ENCODE measurements around the gene SMIM5. TPM values are rescaled to one million over a fixed set of nuclear protein-coding genes. Genes with fewer than 3 reads are reported as not detected.

The SMIM5 gene
- total RNA-seq, 1 donor from 2014 or later = 0.24 TPM

- peaks cover 32% of the 10 kb centered on the region for H3K36me3 Mint-ChIP-seq (ENCODE audit: unreplicated experiment)
- no peak for TF ChIP-seq CTCF (IDR thresholded peaks at IDR 0.05)
- H3K4me1 Mint-ChIP-seq (ENCODE audit: unreplicated experiment) = no peaks in the 10 kb centered on the region
- H3K4me3 Mint-ChIP-seq (ENCODE audit: unreplicated experiment) = no peak overlapping the region
- no peaks in the 10 kb centered on the region for H3K9me3 Mint-ChIP-seq (ENCODE audit: unreplicated experiment)
- no peaks in the 10 kb centered on the region for H3K27me3 Mint-ChIP-seq (ENCODE audit: unreplicated experiment)
- DNase-seq (ENCODE audit: extremely low spot score, unreplicated experiment) = no peak
- H3K27ac Mint-ChIP-seq (ENCODE audit: unreplicated experiment) = no peak overlapping the region
Observed at GRCh38 chr17:75652341-75652740, 19.1 kb downstream of the SMIM5 start.

- no peak for DNase-seq (ENCODE audit: extremely low spot score, unreplicated experiment)
- Mint-ChIP-seq H3K36me3 (ENCODE audit: unreplicated experiment) (peaks cover 28% of the 10 kb centered on the region), H3K4me1 (ENCODE audit: unreplicated experiment) (no peaks in the 10 kb centered on the region), H3K9me3 (ENCODE audit: unreplicated experiment) (no peaks in the 10 kb centered on the region), H3K4me3 (ENCODE audit: unreplicated experiment) (no peak overlapping the region), H3K27me3 (ENCODE audit: unreplicated experiment) (no peaks in the 10 kb centered on the region), H3K27ac (ENCODE audit: unreplicated experiment) (no peak overlapping the region)
- TF ChIP-seq CTCF (IDR thresholded peaks at IDR 0.05) = peak; percentile 73
Observed at GRCh38 chr17:75652934-75653549, 19.8 kb downstream of the SMIM5 start.

- Mint-ChIP-seq H3K27me3 (ENCODE audit: unreplicated experiment) (no peaks in the 10 kb centered on the region), H3K36me3 (ENCODE audit: unreplicated experiment) (peaks cover 22% of the 10 kb centered on the region), H3K4me1 (ENCODE audit: unreplicated experiment) (no peaks in the 10 kb centered on the region), H3K27ac (ENCODE audit: unreplicated experiment) (peak overlapping the region; percentile 2), H3K4me3 (ENCODE audit: unreplicated experiment) (no peak overlapping the region), H3K9me3 (ENCODE audit: unreplicated experiment) (no peaks in the 10 kb centered on the region)
- no peak for DNase-seq (ENCODE audit: extremely low spot score, unreplicated experiment)
- TF ChIP-seq CTCF (IDR thresholded peaks at IDR 0.05) = peak; percentile 12
Observed at GRCh38 chr17:75654176-75654575, 20.9 kb downstream of the SMIM5 start.

GRCh38 chr17:75658237-75658636, 25.0 kb downstream of the SMIM5 start:
- no peak for DNase-seq (ENCODE audit: extremely low spot score, unreplicated experiment)
- H3K27ac Mint-ChIP-seq (ENCODE audit: unreplicated experiment) = no peak overlapping the region
- peaks cover 8% of the 10 kb centered on the region for H3K36me3 Mint-ChIP-seq (ENCODE audit: unreplicated experiment)
- TF ChIP-seq CTCF (IDR thresholded peaks at IDR 0.05) = no peak
- no peaks in the 10 kb centered on the region for H3K27me3 Mint-ChIP-seq (ENCODE audit: unreplicated experiment)
- H3K9me3 Mint-ChIP-seq (ENCODE audit: unreplicated experiment) = no peaks in the 10 kb centered on the region
- no peak overlapping the region for H3K4me3 Mint-ChIP-seq (ENCODE audit: unreplicated experiment)
- H3K4me1 Mint-ChIP-seq (ENCODE audit: unreplicated experiment) = no peaks in the 10 kb centered on the region

- Mint-ChIP-seq H3K9me3 (ENCODE audit: unreplicated experiment) (no peaks in the 10 kb centered on the region), H3K36me3 (ENCODE audit: unreplicated experiment) (peaks cover 11% of the 10 kb centered on the region), H3K4me3 (ENCODE audit: unreplicated experiment) (no peak overlapping the region), H3K27me3 (ENCODE audit: unreplicated experiment) (no peaks in the 10 kb centered on the region), H3K4me1 (ENCODE audit: unreplicated experiment) (peaks cover 9% of the 10 kb centered on the region), H3K27ac (ENCODE audit: unreplicated experiment) (no peak overlapping the region)
- TF ChIP-seq CTCF (IDR thresholded peaks at IDR 0.05) = no peak
- no peak for DNase-seq (ENCODE audit: extremely low spot score, unreplicated experiment)
Observed at GRCh38 chr17:75661531-75661930, 28.3 kb downstream of the SMIM5 start.
